ENCODE measurements around the gene HTT. TPM values are rescaled to one million over a fixed set of nuclear protein-coding genes. Genes with fewer than 3 reads are reported as not detected.
A peak's percentile ranks its signal among the peaks of the same experiment; 100 is the strongest.

HTT gene
- total and polyA plus RNA-seq, 10 donors: 10.0 to 124 (median 84.4) TPM

- Histone ChIP-seq H3K27ac (peak overlapping the region in 3 of 8 donors; percentile 64 to 80 (median 77)), H3K4me1 (peaks cover 13 to 76% (median 41%) of the 10 kb centered on the region in 6 donors), H3K36me3 (peaks cover 0 to 74% (median 21%) of the 10 kb centered on the region in 6 donors), H3K4me3 (no peak overlapping the region), H3K27me3 (replicated peaks in 1 of 7) (no peaks in the 10 kb centered on the region), H3K9me3 (no peaks in the 10 kb centered on the region)
- intact Hi-C loops (cut with DNase I; ENCODE audit: low total_unique reads): loop anchor here (10.0 kb wide), 1 partner anchor 84 kb away; no protein-coding TSS in a partner anchor
- no peak for DNase-seq
- WGBS, 5 donors: 92 to 95% (median 93%) methylated on average over 8 of the region's 8 CpGs
- no peak for TF ChIP-seq POLR2A (IDR thresholded peaks at IDR 0.05)
- no peak for TF ChIP-seq CTCF (IDR thresholded peaks at IDR 0.05 in 8 of 11, conservative IDR thresholded peaks at IDR 0.05 in 3 of 11)
- no peak for TF ChIP-seq POLR2AphosphoS5 (IDR thresholded peaks at IDR 0.05)
Measured at GRCh38 chr4:3200423-3201090, 126.1 kb downstream of the HTT start.

GRCh38 chr4:3201718-3202702 is 127.5 kb downstream of the HTT start:
- TF ChIP-seq CTCF (IDR thresholded peaks at IDR 0.05 in 8 of 11, conservative IDR thresholded peaks at IDR 0.05 in 3 of 11): no peak
- peak in 2 of 3 donors; percentile 9 to 18 for TF ChIP-seq POLR2AphosphoS5 (IDR thresholded peaks at IDR 0.05)
- H3K27ac ChIP-seq: peak overlapping the region; percentile 18 to 82 (median 76)
- H3K4me3 ChIP-seq: peak overlapping the region in 1 of 8 donors; percentile 19
- H3K9me3 ChIP-seq: no peaks in the 10 kb centered on the region
- DNase-seq: no peak
- H3K4me1 ChIP-seq: peaks cover 13 to 62% (median 30%) of the 10 kb centered on the region in 6 donors
- peaks cover 0 to 74% (median 32%) of the 10 kb centered on the region in 6 donors for H3K36me3 ChIP-seq
- 30 to 39% (median 35%) methylated on average over 11 of the region's 11 CpGs for WGBS, 5 donors
- H3K27me3 ChIP-seq (replicated peaks in 1 of 7): no peaks in the 10 kb centered on the region
- intact Hi-C loops (cut with DNase I; ENCODE audit: low total_unique reads): loop anchor here (10.0 kb wide), 1 partner anchor 83 kb away; no protein-coding TSS in a partner anchor

GRCh38 chr4:3202836-3203820 is 128.6 kb downstream of the HTT start:
- Histone ChIP-seq H3K27ac (peak overlapping the region; percentile 18 to 82 (median 76)), H3K4me3 (peak overlapping the region in 2 of 8 donors; percentile 7 to 19), H3K27me3 (replicated peaks in 1 of 7) (no peaks in the 10 kb centered on the region), H3K4me1 (peaks cover 13 to 62% (median 30%) of the 10 kb centered on the region in 6 donors), H3K9me3 (no peaks in the 10 kb centered on the region), H3K36me3 (peaks cover 0 to 74% (median 40%) of the 10 kb centered on the region in 6 donors)
- WGBS, 5 donors: 41 to 55% (median 49%) methylated on average over 22 of the region's 22 CpGs
- TF ChIP-seq POLR2AphosphoS5 (IDR thresholded peaks at IDR 0.05) (peak in 2 of 3 donors; percentile 26 to 66), CTCF (IDR thresholded peaks at IDR 0.05 in 8 of 11, conservative IDR thresholded peaks at IDR 0.05 in 3 of 11) (no peak), POLR2A (IDR thresholded peaks at IDR 0.05) (no peak)
- DNase-seq: no peak
- intact Hi-C loops (cut with DNase I; ENCODE audit: low total_unique reads): loop anchor here (10.0 kb wide), 1 partner anchor 82 kb away; no protein-coding TSS in a partner anchor

Measured in spleen (tissue), 11 donors.